IMR-90 (cell line): ENCODE results near the gene CPSF4. TPM values are rescaled to one million over a fixed set of nuclear protein-coding genes. Genes with fewer than 3 reads are reported as not detected.

Experiments used
- ATAC-seq: fragments of 200-7000 bp; cut with Tn5 transposase; 2 replicates; pipeline ENCODE4 v1.9.1; 2020; ENCODE audit warnings: low read depth, mild to moderate bottlenecking, moderate library complexity
- BruUV-seq: library from RNA; stranded (reverse); fragments of 400-500 nt; replicated peaks from 2 replicates; lab custom pipeline; 2021; lab: Mats Ljungman, UMichigan
- CTCF ChIA-PET: fragments of 300-600 bp; formaldehyde crosslinking; extraction: SDS; loops from one replicate; lab custom pipeline; 2021; ENCODE audit warnings: antibody characterized with exemption; lab: Yijun Ruan, JAX
- POLR2A ChIA-PET: fragments of 300-600 bp; sonication (Branson Sonifier 250); formaldehyde crosslinking; loops from one replicate; lab custom pipeline; 2022; ENCODE audit warnings: antibody characterized with exemption; ENCODE audit not compliant: unreplicated experiment; lab: Charles Lee
- DNase-seq: peaks from one replicate; pipeline ENCODE4 v3.0.0; 2013
- H2AFZ ChIP-seq: replicated peaks from 2 replicates; pipeline ENCODE3; 2013; ENCODE audit warnings: low read length, mild to moderate bottlenecking; ENCODE audit not compliant: poor library complexity
- H2AK5ac ChIP-seq: 2 replicates; pipeline ENCODE4 v1.6.1; 2013; ENCODE audit warnings: low read depth, low read length, inconsistent platforms
- H2AK9ac ChIP-seq: replicated peaks from 2 replicates; pipeline ENCODE3; 2013; ENCODE audit warnings: mild to moderate bottlenecking, low read depth, low read length, moderate library complexity; ENCODE audit not compliant: poor library complexity
- H2BK120ac ChIP-seq: 2 replicates; pipeline ENCODE4 v1.6.1; 2013; ENCODE audit warnings: low read depth, low read length, inconsistent platforms
- H2BK15ac ChIP-seq: 3 replicates; pipeline ENCODE4 v1.6.1; 2013; ENCODE audit warnings: low read depth, low read length, inconsistent platforms
- H2BK20ac ChIP-seq: 2 replicates; pipeline ENCODE4 v1.6.1; 2013; ENCODE audit warnings: low read depth, mild to moderate bottlenecking, inconsistent platforms, low read length, moderate library complexity
- H2BK5ac ChIP-seq: 2 replicates; pipeline ENCODE4 v1.6.1; 2013; ENCODE audit warnings: mild to moderate bottlenecking, low read depth, low read length, inconsistent platforms; ENCODE audit not compliant: poor library complexity, severe bottlenecking
- H3K14ac ChIP-seq: replicated peaks from 2 replicates; pipeline ENCODE4 v1.6.1; 2013; ENCODE audit warnings: low read depth, low read length, inconsistent platforms
- H3K18ac ChIP-seq: 2 replicates; pipeline ENCODE4 v1.6.1; 2013; ENCODE audit warnings: low read depth, low read length, control low read depth
- H3K23ac ChIP-seq: 2 replicates; pipeline ENCODE4 v1.6.1; 2013; ENCODE audit warnings: low read depth, low read length, inconsistent platforms
- H3K27ac ChIP-seq: 2 replicates; pipeline ENCODE4 v1.5.1; 2013; ENCODE audit warnings: mild to moderate bottlenecking, control low read depth, low read length; ENCODE audit not compliant: insufficient read depth
- H3K27me3 ChIP-seq: 2 replicates; pipeline ENCODE4 v1.6.1; 2013; ENCODE audit warnings: low read length; ENCODE audit not compliant: control insufficient read depth, insufficient read depth
- H3K36me3 ChIP-seq: 2 replicates; pipeline ENCODE4 v1.6.1; 2013; ENCODE audit warnings: low read length, mixed read lengths; ENCODE audit not compliant: control insufficient read depth, insufficient read depth
- H3K4ac ChIP-seq: 2 replicates; pipeline ENCODE4 v1.6.1; 2013; ENCODE audit warnings: low read depth, low read length, inconsistent platforms
- H3K4me1 ChIP-seq: 2 replicates; pipeline ENCODE4 v1.6.1; 2013; ENCODE audit warnings: low read length, mixed read lengths; ENCODE audit not compliant: control insufficient read depth, insufficient read depth
- H3K4me2 ChIP-seq: 2 replicates; pipeline ENCODE4 v1.6.1; 2013; ENCODE audit warnings: low read depth, mild to moderate bottlenecking, control low read depth, low read length, moderate library complexity
- H3K4me3 ChIP-seq: 2 replicates; pipeline ENCODE4 v1.5.1; 2013; ENCODE audit warnings: low read depth, mild to moderate bottlenecking, control low read depth, low read length, moderate library complexity; ENCODE audit not compliant: insufficient read depth
- H3K56ac ChIP-seq: 2 replicates; pipeline ENCODE4 v1.6.1; 2013; ENCODE audit warnings: low read length, inconsistent platforms; ENCODE audit not compliant: insufficient read depth; ENCODE audit errors: extremely low read depth
- H3K79me1 ChIP-seq, 2 experiments: 2 replicates each; pipeline ENCODE4 v1.6.1; 2013; ENCODE audit warnings: low read length in 2 of 2, inconsistent platforms in 1 of 2, low read depth in 1 of 2
- H3K9ac ChIP-seq: 2 replicates; pipeline ENCODE4 v1.6.1; 2013; ENCODE audit warnings: low read depth, low read length, control low read depth
- H3K9me1 ChIP-seq: 2 replicates; pipeline ENCODE4 v1.6.1; 2013; ENCODE audit warnings: low read length, inconsistent platforms; ENCODE audit not compliant: insufficient read depth
- H3K9me3 ChIP-seq: 2 replicates; pipeline ENCODE4 v1.6.1; 2013; ENCODE audit warnings: low read length; ENCODE audit not compliant: control insufficient read depth, insufficient read depth
- H4K20me1 ChIP-seq: 2 replicates; pipeline ENCODE4 v1.6.1; 2013; ENCODE audit warnings: low read length, inconsistent platforms; ENCODE audit not compliant: insufficient read depth
- H4K5ac ChIP-seq: 2 replicates; pipeline ENCODE4 v1.6.1; 2013; ENCODE audit warnings: mild to moderate bottlenecking, low read depth, low read length, control low read depth
- H4K8ac ChIP-seq, 2 experiments: 2 replicates each; pipeline ENCODE4 v1.6.1; 2013; ENCODE audit warnings: low read depth in 2 of 2, low read length in 2 of 2, control low read depth in 1 of 2, inconsistent platforms in 1 of 2
- H4K91ac ChIP-seq: 2 replicates; pipeline ENCODE4 v1.6.1; 2013; ENCODE audit warnings: low read depth, low read length, inconsistent platforms; ENCODE audit not compliant: insufficient read depth
- BHLHE40 ChIP-seq: fragments of 150-350 bp; IDR thresholded peaks from 2 replicates; pipeline ENCODE4 v1.6.1; 2016; ENCODE audit warnings: mild to moderate bottlenecking, low read depth, low read length
- CEBPB ChIP-seq: IDR thresholded peaks from 2 replicates; pipeline ENCODE4 v1.6.1; 2012; ENCODE audit warnings: low read depth, low read length, improper control_type of control experiment
- MAFK ChIP-seq: IDR thresholded peaks from 2 replicates; pipeline ENCODE4 v1.6.1; 2012; ENCODE audit warnings: low read depth, low read length, improper control_type of control experiment
- MAZ ChIP-seq: IDR thresholded peaks from 2 replicates; pipeline ENCODE4 v1.6.1; 2012; ENCODE audit warnings: low read depth, mild to moderate bottlenecking, low read length, improper control_type of control experiment, moderate library complexity, borderline replicate concordance
- NFE2L2 ChIP-seq: fragments of 150-350 bp; IDR thresholded peaks from 2 replicates; pipeline ENCODE4 v1.6.1; 2016; ENCODE audit warnings: low read depth, mild to moderate bottlenecking, low read length
- POLR2A ChIP-seq: IDR thresholded peaks from 2 replicates; pipeline ENCODE4 v1.6.1; 2012; ENCODE audit warnings: mild to moderate bottlenecking, low read depth, low read length
- RAD21 ChIP-seq: IDR thresholded peaks from 2 replicates; pipeline ENCODE4 v1.6.1; 2012; ENCODE audit warnings: low read length, improper control_type of control experiment
- RCOR1 ChIP-seq: IDR thresholded peaks from 2 replicates; pipeline ENCODE4 v1.6.1; 2012; ENCODE audit warnings: mild to moderate bottlenecking, low read length, improper control_type of control experiment; ENCODE audit not compliant: insufficient replicate concordance
- RFX5 ChIP-seq: IDR thresholded peaks from 2 replicates; pipeline ENCODE4 v1.8.0; 2012; ENCODE audit warnings: low read depth, mild to moderate bottlenecking, low read length, moderate library complexity
- WGBS, 2 experiments: methylation state at CpG; one replicate each; pipeline versions ENCODE4 v1.1.5 to v1.1.7; 2013; ENCODE audit warnings: missing lambda C conversion rate in 2 of 2; ENCODE audit not compliant: insufficient read length in 1 of 2; ENCODE audit errors: extremely low coverage in 2 of 2; 5-methylcytosine and 5-hydroxymethylcytosine counted together
- dilution Hi-C: fragments of 300-500 bp; cut with HindIII; formaldehyde crosslinking; loops from one replicate; pipeline ENCODE4 v1.14.3; 2018; ENCODE audit warnings: low sequenced_read_pairs; ENCODE audit not compliant: unreplicated experiment
- in situ Hi-C: fragments of 300-500 bp; cut with MboI; formaldehyde crosslinking; loops from 3 replicates; pipeline ENCODE4 v1.14.3; 2019; ENCODE audit warnings: low sequenced_read_pairs, inconsistent platforms, mixed read lengths
- intact Hi-C: fragments of 100-400 bp; cut with micrococcal nuclease; formaldehyde crosslinking; loops from 2 replicates; pipeline ENCODE4 v1.10.0; 2022
- polyA plus RNA-seq, 3 experiments: library from polyadenylated mRNA; depleted of rRNA; stranded (reverse); fragments of >200 nt; gene quantifications; 2 replicates each; pipeline ENCODE4 v1.2.3, GENCODE V29; 2012; ENCODE audit warnings: low replicate concordance in 1 of 3
- total RNA-seq: library from RNA; depleted of rRNA; stranded (reverse); fragments of >200 nt; gene quantifications from 2 replicates; pipeline ENCODE4 v1.2.3, GENCODE V29; 2012
- TF ChIP-seq, protein P1 (sequence below): conservative IDR thresholded peaks from 2 replicates; pipeline ENCODE4 v1.5.1; 2012; ENCODE audit warnings: mild to moderate bottlenecking, low read depth, low read length, improper control_type of control experiment
- TF ChIP-seq, protein P2 (sequence below): fragments of 150-350 bp; IDR thresholded peaks from 2 replicates; pipeline ENCODE4 v1.6.1; 2016; ENCODE audit warnings: low read depth, mild to moderate bottlenecking, low read length, moderate library complexity, borderline replicate concordance
- TF ChIP-seq, protein P3 (sequence below): fragments of 150-350 bp; IDR thresholded peaks from 2 replicates; pipeline ENCODE4 v1.6.1; 2017; ENCODE audit warnings: mild to moderate bottlenecking, antibody characterized with exemption, low read length, low read depth

CPSF4 gene
- total and polyA plus RNA-seq, 2 of the 4 experiments (the other 2 are of a cell fraction), result 23.8 to 44.9 TPM

DNA sequence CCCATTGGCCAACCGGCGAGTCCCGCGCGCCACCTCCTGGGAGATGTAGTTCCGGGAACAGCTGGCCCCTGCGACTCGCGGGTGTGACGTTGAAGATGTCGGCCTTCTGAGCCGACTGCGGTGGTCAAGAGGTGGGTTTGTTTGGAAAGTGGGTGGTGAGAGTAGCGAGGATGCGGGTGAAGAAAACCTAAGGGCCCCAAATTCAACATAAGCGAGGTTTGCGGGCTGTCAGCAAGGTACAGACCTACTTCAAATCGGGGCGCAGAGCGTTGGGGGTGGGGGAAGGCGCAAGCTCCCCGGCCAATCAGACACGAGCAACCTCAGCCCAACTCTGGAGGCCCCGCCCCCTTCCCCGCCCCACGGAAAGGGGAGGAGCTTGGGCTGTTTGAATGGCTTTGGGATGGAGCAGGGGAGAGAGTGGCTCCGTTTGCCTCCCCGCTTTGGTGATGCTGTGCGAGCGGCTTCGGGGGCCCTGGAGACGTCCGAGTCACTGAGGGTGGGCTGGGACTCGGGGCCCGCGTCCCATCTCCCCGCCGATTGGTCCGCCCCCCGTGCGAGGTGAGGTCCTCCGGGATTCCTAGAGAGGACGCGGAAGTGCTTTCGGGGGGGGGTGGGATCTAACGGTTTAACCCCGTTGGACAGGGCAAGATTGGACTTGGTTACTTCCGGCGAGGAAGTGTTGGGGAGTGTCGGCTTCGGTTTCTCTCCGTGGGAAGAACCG is 66.0 kb downstream of the CPSF4 start, which contains the start of gene ZKSCAN5:
Gene ZKSCAN5 (plus strand): TSS at position 60 of the 721 bp plus-strand sequence. CDS start 1,383 bp downstream, outside the sequence.
- H2AK5ac ChIP-seq, result peak within 1 kb of the TSS; percentile 90
- peak within 1 kb of the TSS; percentile 88 for H3K9ac ChIP-seq
- dilution Hi-C loops (no loop called here), intact Hi-C loops (loop anchor here (2.0 kb wide), 3 partner anchors 48 to 112 kb away; partner anchors contain the start of genes FAM200A and ZSCAN25), in situ Hi-C loops (no loop called here)
- H4K8ac ChIP-seq, result peak within 1 kb of the TSS; percentile 83 to 99
- BruUV-seq, result no TSS peak
- H3K56ac ChIP-seq, result peak within 1 kb of the TSS; percentile 96
- peak within 1 kb of the TSS; percentile 98 for H4K91ac ChIP-seq
- peak within 1 kb of the TSS; percentile 98 for H2AK9ac ChIP-seq
- H3K4me1 ChIP-seq, result peaks cover 6% of the 10 kb centered on the region
- peak within 1 kb of the TSS; percentile 91 for H2BK120ac ChIP-seq
- ChIA-PET POLR2A (interaction anchor here (0.6 kb wide), 1 partner anchor 17 kb away, joined by 3 read pairs; no protein-coding TSS in a partner anchor), CTCF (no interaction called here)
- 0% methylated on average over 10 of the region's 53 CpGs; no CpG with 5 or more reads in 1 of the 2 experiments for WGBS, 2 experiments
- H3K23ac ChIP-seq, result peak within 1 kb of the TSS; percentile 99
- ATAC-seq (peak; percentile 93), DNase-seq (peak; percentile 96)
- no peaks in the 10 kb centered on the region for H3K9me1 ChIP-seq
- peak within 1 kb of the TSS; percentile 93 for H2BK5ac ChIP-seq
- H3K4me3 ChIP-seq, result peak within 1 kb of the TSS; percentile 61
- H3K14ac ChIP-seq, result peak within 1 kb of the TSS; percentile 99
- H4K5ac ChIP-seq, result peak within 1 kb of the TSS; percentile 96
- H3K18ac ChIP-seq, result peak within 1 kb of the TSS; percentile 62
- no peaks in the 10 kb centered on the region for H3K9me3 ChIP-seq
- H3K27ac ChIP-seq, result peak within 1 kb of the TSS; percentile 85
- peak within 1 kb of the TSS; percentile 96 for H3K4ac ChIP-seq
- H2BK20ac ChIP-seq, result peak within 1 kb of the TSS; percentile 59; the same call in 1 of the 2 replicates
- H3K27me3 ChIP-seq, result no peaks in the 10 kb centered on the region
- peaks cover 3% of the 10 kb centered on the region for H3K36me3 ChIP-seq
- peak within 1 kb of the TSS; percentile 96 for H3K4me2 ChIP-seq
- H3K79me1 ChIP-seq, result peaks cover 10 to 36% of the 10 kb centered on the region in 2 experiments
- H4K20me1 ChIP-seq, result peaks cover 3% of the 10 kb centered on the region; the same call in 1 of the 2 replicates
- peak within 1 kb of the TSS; percentile 100 for H2AFZ ChIP-seq
- TF ChIP-seq, protein P1, sequence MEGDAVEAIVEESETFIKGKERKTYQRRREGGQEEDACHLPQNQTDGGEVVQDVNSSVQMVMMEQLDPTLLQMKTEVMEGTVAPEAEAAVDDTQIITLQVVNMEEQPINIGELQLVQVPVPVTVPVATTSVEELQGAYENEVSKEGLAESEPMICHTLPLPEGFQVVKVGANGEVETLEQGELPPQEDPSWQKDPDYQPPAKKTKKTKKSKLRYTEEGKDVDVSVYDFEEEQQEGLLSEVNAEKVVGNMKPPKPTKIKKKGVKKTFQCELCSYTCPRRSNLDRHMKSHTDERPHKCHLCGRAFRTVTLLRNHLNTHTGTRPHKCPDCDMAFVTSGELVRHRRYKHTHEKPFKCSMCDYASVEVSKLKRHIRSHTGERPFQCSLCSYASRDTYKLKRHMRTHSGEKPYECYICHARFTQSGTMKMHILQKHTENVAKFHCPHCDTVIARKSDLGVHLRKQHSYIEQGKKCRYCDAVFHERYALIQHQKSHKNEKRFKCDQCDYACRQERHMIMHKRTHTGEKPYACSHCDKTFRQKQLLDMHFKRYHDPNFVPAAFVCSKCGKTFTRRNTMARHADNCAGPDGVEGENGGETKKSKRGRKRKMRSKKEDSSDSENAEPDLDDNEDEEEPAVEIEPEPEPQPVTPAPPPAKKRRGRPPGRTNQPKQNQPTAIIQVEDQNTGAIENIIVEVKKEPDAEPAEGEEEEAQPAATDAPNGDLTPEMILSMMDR, result 0 out of 2 replicates have a peak, but pooled peaks have one; percentile 11
- TF ChIP-seq NFE2L2 (no peak), CEBPB (peak; percentile 65; the same call in 1 of the 2 replicates), MAZ (peak; percentile 65; the same call in 1 of the 2 replicates), RCOR1 (no peak), MAFK (no peak), RAD21 (no peak), BHLHE40 (no peak), POLR2A (peak; percentile 93), RFX5 (no peak)
- TF ChIP-seq, protein P2, sequence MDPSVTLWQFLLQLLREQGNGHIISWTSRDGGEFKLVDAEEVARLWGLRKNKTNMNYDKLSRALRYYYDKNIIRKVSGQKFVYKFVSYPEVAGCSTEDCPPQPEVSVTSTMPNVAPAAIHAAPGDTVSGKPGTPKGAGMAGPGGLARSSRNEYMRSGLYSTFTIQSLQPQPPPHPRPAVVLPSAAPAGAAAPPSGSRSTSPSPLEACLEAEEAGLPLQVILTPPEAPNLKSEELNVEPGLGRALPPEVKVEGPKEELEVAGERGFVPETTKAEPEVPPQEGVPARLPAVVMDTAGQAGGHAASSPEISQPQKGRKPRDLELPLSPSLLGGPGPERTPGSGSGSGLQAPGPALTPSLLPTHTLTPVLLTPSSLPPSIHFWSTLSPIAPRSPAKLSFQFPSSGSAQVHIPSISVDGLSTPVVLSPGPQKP, result peak; percentile 64; the same call in 1 of the 2 replicates
- TF ChIP-seq, protein P3, sequence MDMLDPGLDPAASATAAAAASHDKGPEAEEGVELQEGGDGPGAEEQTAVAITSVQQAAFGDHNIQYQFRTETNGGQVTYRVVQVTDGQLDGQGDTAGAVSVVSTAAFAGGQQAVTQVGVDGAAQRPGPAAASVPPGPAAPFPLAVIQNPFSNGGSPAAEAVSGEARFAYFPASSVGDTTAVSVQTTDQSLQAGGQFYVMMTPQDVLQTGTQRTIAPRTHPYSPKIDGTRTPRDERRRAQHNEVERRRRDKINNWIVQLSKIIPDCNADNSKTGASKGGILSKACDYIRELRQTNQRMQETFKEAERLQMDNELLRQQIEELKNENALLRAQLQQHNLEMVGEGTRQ, result no peak; the same call in 1 of the 2 replicates
- peak within 1 kb of the TSS; percentile 95; the same call in 1 of the 3 replicates for H2BK15ac ChIP-seq
